ENCODE measurements around the gene HTATSF1.

HTATSF1 gene

DNA sequence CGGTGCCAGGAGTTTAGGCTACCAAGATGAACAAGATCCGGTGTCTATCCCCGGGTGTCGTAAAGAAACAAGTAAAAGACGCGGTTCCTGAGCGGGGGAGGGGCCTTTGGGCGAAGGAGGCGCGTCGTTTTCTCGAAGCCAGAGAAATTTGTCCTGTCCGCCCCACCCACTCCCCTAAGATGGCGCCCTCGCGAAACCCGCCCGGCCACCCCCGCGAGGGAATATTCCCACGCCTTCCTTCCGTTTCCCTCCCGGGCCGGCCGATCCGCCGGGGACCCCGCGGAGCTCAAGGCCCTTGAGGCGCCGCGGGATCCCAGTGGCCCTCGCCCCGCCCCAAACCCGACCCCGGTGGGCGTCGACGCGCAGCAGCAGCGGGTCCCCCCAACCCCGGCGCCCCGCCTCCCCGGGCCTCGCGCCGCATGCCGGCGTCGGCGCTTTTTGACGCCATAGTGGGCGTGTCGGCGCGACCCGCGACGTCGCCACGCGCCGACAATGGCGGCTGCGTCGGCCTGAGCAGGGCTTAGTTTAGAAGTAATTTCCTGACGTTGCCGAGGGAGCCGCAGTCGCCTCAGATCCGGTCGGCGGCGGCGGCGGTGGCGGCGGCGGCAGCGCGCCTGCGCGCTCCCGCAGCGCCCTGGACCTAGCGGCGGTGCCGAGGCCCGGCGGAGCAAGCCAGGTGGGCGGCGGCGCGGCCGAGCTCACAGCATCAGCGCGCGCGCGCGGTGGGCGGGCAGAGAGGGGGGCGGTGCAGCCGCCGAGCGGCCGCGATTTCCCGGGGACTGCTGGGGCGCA, 432 bp upstream of the HTATSF1 start:
- peak; percentile 86 for DNase-seq

DNA sequence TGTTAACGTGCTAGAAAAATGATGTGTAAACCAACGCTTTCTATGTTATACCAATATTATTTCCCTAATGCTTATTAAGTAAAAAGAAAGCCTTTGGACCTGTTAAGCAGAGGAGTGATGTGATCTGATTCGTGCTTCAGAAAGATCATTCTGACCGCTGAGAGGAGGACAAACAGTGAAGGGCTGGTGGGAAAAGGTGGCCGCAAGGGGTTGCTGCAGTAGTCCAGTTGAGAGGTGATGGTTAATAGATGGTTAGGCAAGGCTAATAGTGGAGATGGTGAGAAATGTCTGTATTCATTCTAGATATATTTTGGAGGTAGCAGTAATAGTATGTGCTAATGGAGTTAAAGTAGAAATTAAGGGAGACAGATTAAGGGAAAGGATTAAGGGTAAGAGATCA, 21.7 kb downstream of the HTATSF1 start:
- DNase-seq = no peak

DNA sequence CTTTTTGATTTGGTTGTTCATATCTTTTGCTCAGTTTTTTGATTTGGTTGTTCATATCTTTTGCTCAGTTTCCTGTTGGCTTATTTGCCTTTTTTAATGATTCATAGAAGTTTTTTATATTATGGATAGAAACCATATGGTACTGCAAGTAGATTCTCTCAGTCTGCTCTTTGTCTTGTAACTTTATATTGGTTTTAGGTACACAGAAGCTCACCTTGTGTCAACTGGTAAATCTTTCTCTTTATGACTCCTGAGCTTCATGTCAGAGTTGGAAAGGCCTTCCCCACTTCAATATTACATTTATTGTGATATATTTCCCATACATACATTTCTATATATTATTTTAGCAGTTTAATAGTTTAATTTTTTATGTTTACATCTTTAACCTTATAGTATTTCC, 26.4 kb downstream of the HTATSF1 start:
- DNase-seq = no peak

DNA sequence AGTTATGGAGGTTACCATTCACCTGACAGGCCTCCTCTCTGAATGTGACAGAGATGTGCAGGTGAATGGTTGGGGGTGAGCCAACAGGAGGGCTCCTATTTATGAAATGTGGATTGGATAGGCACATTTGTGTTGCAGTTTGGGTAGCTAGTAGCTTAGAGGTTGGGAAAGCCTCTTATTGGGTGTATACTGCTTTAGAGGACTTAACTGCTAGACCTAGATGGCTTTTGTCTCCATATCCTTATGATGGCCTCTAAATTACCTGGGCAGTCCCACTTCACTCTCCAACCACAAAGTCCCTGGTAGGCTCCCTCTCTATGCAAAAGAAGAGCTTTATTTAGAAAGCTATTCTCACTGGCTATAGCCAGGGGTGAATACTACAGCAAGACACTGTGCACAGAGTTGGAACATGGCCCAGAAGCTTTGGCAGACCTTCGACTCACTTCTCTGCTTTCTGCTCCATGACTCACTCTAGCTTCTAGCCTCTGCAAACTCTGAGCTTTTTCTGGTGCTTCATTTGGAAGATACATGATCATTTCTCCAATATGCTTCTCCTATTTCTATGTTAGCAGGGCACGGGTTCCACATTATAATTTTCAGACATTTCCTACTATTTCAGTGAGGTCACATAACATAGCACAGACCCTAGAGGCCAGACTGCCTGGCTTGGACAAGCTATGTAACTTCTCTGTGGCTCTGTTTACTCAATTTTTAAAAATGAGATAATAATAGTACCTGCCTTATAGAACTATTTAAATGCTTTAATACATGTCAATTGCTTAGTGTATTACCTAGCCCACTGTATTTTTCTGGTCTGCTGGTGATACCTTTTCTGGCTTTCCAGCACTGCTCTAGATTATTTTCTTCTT, 28.6 kb downstream of the HTATSF1 start:
- DNase-seq = no peak

DNA sequence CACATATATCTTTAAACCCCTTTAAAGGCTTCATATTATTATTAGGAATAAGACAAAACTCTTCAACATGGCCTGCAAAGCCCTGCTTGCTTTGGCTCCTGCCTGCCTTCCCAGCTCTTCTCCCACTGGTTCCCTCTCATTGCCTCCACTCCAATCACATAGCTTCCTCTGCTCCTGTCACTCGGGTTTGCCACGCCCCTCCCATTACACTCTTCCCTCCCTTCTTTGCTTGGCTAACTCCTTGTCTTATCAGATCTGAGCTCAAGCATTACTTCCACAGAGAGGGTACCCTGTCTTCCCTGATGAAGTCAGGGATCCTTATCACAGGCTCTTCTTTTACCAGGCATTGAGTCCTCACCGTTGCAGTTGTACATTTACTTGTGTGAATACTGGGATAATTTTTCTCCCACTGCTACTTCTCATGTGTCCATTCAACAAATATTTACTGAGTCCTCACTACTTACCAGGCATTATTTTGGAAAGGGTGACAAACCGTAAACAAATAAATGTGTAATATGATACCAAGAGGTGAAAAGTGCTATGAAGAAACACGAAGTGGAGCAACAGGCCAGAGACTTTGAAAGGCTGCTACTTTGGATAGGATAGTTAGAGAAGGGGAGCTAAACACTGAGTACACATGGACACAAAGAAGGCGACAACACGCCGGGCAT, 31.4 kb downstream of the HTATSF1 start:
- no peak for DNase-seq

DNA sequence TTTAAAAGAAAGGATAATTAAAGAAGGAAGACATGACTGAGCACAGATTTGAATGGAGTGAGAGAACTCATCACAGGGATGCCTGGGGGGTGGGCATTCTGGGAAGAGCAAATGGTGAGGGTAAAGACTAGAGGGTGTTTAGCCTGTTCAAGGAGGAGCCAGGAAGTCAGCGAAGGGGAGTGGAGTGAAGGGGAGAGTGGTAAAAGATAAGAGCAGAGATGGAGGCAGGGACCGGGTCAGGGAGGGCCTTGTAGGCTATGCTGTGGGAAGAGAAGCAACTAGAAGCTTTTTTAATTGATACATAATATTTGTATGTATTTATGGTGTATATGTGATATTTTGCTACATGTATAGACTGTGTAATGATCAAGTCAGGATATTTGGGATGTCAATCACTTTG, 32.4 kb downstream of the HTATSF1 start:
- no peak for DNase-seq

DNA sequence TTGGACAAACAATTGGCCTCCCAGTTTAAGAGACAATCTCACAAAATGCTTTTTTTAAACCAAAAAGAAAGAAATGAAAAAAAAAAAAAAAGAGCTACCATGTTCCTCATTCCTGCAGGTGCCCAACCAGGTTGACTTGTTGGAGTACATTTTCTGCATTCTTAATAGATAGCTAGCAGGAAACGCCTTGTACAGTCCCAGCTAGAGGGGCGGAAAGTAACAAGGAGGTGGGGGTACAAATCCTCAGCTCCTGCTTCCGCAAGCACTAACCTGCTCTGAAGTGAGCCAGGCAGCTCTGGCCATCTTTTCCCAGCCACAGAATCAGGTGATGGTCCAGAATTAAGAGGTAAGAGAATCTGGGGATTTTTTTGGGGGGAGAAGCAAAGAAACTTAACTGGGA, 34.6 kb downstream of the HTATSF1 start, which contains the start of gene VGLL1:
Gene VGLL1, plus strand, starts transcription at position 265 of the 400 bp plus-strand sequence. CDS start 3,806 bp downstream, outside the sequence.
- DNase-seq = no peak

DNA sequence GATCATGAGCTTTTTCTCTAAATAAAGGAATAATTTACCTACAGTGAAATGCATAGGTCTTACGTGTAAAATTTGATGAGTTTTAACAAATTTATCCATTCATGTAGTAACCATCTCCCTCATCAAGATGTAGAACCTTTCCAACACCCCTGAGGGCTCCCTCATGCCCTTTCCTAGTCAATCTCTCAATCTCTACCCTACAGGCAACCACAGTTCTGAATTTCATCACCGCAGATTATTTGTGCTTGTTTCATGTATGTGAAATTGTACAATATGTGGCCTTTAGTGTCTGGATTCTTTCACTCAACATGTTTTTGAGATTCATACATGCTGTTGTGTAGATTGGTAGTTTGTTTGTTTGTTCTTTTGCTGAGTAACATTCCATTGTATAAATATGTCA, 36.7 kb downstream of the HTATSF1 start:
- no peak for DNase-seq

DNA sequence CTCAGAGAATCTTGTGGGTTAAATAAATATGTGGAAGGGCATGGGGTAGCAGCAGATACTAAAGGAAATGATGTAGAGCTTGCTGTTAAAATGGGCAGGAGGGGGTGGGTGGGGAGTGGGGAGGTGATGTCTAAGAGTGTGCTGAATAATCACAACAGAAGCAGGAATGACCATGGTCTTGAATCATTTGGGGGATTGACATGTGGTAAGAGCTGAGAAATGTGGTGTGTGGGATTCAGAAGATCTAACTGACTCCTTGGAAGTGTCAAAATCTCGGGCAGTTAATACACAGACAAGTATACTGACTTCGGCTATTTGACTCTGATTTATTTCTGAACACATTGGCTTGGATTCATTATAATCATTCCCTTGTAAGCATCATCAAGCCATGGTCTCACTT, 41.4 kb downstream of the HTATSF1 start:
- no peak for DNase-seq

DNA sequence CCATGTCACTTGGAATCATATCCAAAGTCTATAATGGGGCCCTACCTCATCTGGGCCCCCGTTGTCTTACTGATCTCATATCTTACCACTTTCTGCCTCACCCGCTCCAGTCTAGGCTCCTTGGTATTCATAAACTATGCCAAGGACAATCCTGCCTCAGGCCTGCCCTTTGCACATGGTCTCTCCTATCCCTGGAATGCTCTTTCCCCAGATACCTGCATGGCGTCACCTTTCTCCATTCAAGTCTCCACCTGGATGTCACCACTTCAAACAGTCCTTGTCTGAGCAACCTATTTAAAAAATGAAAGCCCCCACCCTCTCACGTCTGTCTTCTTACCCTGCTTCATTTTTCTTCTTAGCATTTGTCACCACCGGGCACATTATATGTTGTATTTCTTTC, 42.8 kb downstream of the HTATSF1 start:
- DNase-seq = no peak

DNA sequence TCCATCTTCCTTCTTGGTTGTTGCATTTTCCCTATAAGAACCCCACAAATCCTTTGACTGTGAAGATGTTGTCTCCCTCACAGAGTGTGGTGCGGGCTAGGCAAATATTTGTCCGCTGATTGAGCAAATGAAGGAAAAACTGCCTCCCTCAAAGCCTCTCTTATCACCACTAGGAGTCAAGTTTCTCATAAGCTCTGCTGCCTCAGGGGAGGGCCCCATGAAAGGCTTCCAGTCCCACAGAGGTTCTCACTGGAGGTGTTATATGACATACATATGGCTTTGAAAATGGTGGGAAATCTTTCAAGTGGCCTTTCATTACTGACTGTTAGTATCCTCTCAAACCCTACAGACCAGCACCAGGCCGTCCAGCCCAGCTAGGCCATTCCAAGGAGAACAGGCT, 43.9 kb downstream of the HTATSF1 start:
- DNase-seq = no peak

DNA sequence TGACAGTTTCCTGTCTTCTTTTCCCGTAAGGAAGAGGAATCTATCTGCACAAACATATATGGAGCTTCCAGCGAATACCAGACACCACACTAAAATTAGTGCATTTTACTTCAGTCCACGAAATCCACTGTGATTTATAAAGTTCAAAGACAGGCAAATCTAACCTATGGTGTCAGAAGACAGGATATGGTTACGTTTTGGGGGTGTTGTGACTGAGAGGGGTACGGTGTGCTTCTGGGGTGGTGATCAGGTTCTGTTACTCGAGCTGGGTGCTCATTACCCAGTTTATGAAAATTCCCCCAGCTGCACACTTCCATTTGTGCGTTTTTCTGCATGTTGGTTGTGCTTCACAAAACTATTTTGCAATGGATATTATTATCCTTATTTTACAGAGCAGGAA, 44.9 kb downstream of the HTATSF1 start:
- DNase-seq = no peak

DNA sequence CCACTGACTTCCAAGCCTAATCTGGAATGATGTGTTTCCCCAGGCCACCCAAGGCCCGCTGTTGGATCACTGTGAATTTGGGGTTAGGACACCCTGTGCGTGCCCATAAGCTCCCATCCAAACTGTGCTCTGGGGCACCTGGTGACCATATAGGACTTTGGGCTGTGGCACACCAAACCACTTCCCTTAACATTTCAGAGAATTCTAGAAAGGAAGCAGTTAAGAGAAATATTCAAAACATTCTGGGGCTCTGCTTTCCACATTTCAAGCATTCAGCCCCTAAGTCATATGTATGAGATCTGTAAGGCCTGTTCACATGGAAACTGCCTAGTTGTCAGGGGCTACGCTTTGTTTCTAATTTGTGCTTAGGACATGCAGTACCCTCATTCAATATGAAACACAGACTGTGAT, 49.0 kb downstream of the HTATSF1 start:
- DNase-seq = no peak

DNA sequence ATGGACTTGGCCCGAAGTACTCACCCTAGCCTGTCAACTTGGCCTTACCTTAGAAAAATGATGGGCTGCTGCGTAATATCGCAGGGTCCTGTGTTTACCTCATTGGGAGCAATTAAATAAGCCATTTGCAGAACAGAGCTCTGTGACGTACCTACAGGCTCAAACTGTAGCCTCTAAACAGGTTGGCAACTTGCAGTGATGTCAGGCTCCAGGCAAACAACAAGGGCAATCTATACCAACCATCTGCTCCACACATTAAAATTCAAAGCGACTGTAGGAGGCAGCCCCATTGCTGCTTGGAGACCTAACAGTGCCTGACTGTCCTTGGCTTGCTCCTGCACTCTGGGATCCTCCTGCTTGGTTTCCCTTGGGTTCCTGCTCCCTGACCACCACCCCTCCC, 51.8 kb downstream of the HTATSF1 start:
- no peak for DNase-seq

DNA sequence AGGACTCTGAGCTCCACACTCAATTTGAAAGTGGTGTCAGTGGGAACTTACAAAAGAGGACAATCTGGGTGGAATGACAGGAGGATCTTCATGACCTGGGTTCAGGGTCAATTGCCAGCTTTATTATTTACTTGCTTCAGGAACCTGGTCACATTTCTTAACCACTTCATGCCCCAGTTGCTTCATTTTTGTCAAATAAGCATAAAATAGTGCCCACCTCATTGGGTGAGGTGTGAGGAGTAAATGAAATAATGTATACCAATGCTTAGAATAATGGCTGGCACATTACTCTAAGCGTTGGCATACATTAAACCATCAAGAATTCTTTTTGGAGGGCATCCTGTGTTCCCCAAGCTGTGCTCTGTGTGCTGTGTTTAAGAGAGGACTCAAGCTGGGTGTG, 54.0 kb downstream of the HTATSF1 start:
- no peak for DNase-seq

DNA sequence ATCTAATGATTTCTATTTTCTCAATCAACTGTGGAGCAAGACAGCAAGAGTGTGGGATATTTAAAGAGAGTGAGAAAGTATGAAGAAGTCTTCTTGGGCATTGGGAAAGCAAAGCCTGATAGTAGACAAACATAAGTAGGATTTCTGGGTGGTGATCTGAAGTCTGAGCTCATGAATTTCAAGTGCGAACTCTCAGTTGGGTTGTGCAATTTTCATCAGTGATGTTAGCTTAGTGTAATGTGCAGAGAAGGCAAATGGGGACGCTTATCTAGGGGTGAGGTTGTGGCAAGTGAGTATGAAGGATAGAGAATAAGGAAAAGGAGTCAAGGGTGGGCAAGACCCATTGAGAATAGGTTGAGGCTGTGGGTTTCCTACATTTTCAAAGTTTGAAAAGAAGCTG, 58.3 kb downstream of the HTATSF1 start:
- DNase-seq = no peak

Data from stimulated activated CD4-positive, alpha-beta T cell treated with anti-CD3 and anti-CD28 coated beads, Interleukin-4, amount 100 ng/mL, for 24 hours (primary cell).